ENCODE data around the gene TTL.
"Not testable (repeated sequence)": the region's sequence is repeated elsewhere in the genome, so short reads cannot be mapped to it uniquely, and the experiment has no call there.

The TTL gene

GRCh38 chr2:112474844-112475486 is 7.0 kb upstream of the TTL start:
- peak; percentile 74 for DNase-seq (ENCODE audit: low read depth)

GRCh38 chr2:112476434-112476833 is 5.5 kb upstream of the TTL start:
- no peak for DNase-seq (ENCODE audit: low read depth)

GRCh38 chr2:112480530-112481049 is 1.4 kb upstream of the TTL start:
- DNase-seq (ENCODE audit: low read depth) = no peak

GRCh38 chr2:112481050-112481527 is 867 bp upstream of the TTL start:
- peak; percentile 76 for DNase-seq (ENCODE audit: low read depth)

- DNase-seq (ENCODE audit: low read depth) = peak; percentile 38
These were observed 519 bp downstream of the TTL start for GRCh38 chr2:112482309-112483041.

GRCh38 chr2:112483042-112483473 is 1.1 kb downstream of the TTL start:
- peak; percentile 70 for DNase-seq (ENCODE audit: low read depth)

- no peak for DNase-seq (ENCODE audit: low read depth)
These were observed 1.9 kb downstream of the TTL start for GRCh38 chr2:112483831-112484230.

GRCh38 chr2:112485849-112486248 is 3.9 kb downstream of the TTL start:
- no peak for DNase-seq (ENCODE audit: low read depth)

- no peak for DNase-seq (ENCODE audit: low read depth)
These were observed 4.9 kb downstream of the TTL start for GRCh38 chr2:112486895-112487294.

- no peak for DNase-seq (ENCODE audit: low read depth)
These were observed 5.5 kb downstream of the TTL start for GRCh38 chr2:112487444-112487961.

GRCh38 chr2:112488201-112488600 is 6.2 kb downstream of the TTL start:
- DNase-seq (ENCODE audit: low read depth) = no peak

- no peak for DNase-seq (ENCODE audit: low read depth)
These were observed 10.0 kb downstream of the TTL start for GRCh38 chr2:112491946-112492345.

GRCh38 chr2:112493048-112493447 is 11.1 kb downstream of the TTL start:
- DNase-seq (ENCODE audit: low read depth) = peak; percentile 24

- peak; percentile 38 for DNase-seq (ENCODE audit: low read depth)
These were observed 12.1 kb downstream of the TTL start for GRCh38 chr2:112493858-112494648.

- no peak for DNase-seq (ENCODE audit: low read depth)
These were observed 12.9 kb downstream of the TTL start for GRCh38 chr2:112494828-112495227.

GRCh38 chr2:112495878-112496277 is 13.9 kb downstream of the TTL start:
- DNase-seq (ENCODE audit: low read depth) = not testable (repeated sequence)

GRCh38 chr2:112500850-112501484 is 19.0 kb downstream of the TTL start:
- DNase-seq (ENCODE audit: low read depth) = peak; percentile 52

- DNase-seq (ENCODE audit: low read depth) = not testable (repeated sequence)
These were observed 27.5 kb downstream of the TTL start for GRCh38 chr2:112509239-112509998.

- DNase-seq (ENCODE audit: low read depth) = no peak
These were observed 34.8 kb downstream of the TTL start for GRCh38 chr2:112516801-112517200.

- DNase-seq (ENCODE audit: low read depth) = no peak
These were observed 36.9 kb downstream of the TTL start for GRCh38 chr2:112518807-112519206.

GRCh38 chr2:112519506-112519905 is 37.5 kb downstream of the TTL start:
- DNase-seq (ENCODE audit: low read depth) = no peak
